WTC11 (cell line): Measurements from ENCODE around the gene FBXO48. TPM values are rescaled to one million over a fixed set of nuclear protein-coding genes. Genes with fewer than 3 reads are reported as not detected.

Source experiments
- ATAC-seq: fragments of 200-7000 bp; cut with Tn5 transposase; 2 replicates; pipeline ENCODE4 v1.10.0; 2021; ENCODE audit warnings: mild to moderate bottlenecking, moderate library complexity
- CTCF ChIA-PET: fragments of 300-600 bp; sonication (Branson Sonifier 250); formaldehyde crosslinking; loops from one replicate; lab custom pipeline; 2021; ENCODE audit warnings: antibody characterized with exemption; lab: Charles Lee
- POLR2A ChIA-PET: fragments of 350-600 bp; sonication (Branson Sonifier 250); formaldehyde crosslinking; loops from one replicate; lab custom pipeline; 2021; ENCODE audit warnings: antibody characterized with exemption; lab: Charles Lee
- DNase-seq: peaks from one replicate; pipeline ENCODE4 v3.0.0; 2021; ENCODE audit warnings: low spot score
- H3K27ac Mint-ChIP-seq: 2 replicates; pipeline ENCODE4 v1.8.0; 2021; ENCODE audit warnings: mixed read lengths
- H3K27me3 Mint-ChIP-seq: 2 replicates; pipeline ENCODE4 v1.8.0; 2021; ENCODE audit warnings: low read depth, mild to moderate bottlenecking, moderate library complexity, mixed read lengths
- H3K36me3 Mint-ChIP-seq: 2 replicates; pipeline ENCODE4 v1.8.0; 2021; ENCODE audit warnings: mixed read lengths
- H3K4me1 Mint-ChIP-seq: 2 replicates; pipeline ENCODE4 v1.8.0; 2022; ENCODE audit warnings: mixed read lengths
- H3K4me3 Mint-ChIP-seq: 2 replicates; pipeline ENCODE4 v1.8.0; 2021; ENCODE audit warnings: mild to moderate bottlenecking, moderate library complexity, mixed read lengths
- H3K9me3 Mint-ChIP-seq: 2 replicates; pipeline ENCODE4 v1.8.0; 2021; ENCODE audit warnings: mixed read lengths
- ATF3 ChIP-seq: sonication (generic); formaldehyde crosslinking; conservative IDR thresholded peaks from 2 replicates; pipeline ENCODE4 v1.8.1; 2022; ENCODE audit warnings: mild to moderate bottlenecking, missing genetic modification reagents
- CBFB ChIP-seq: sonication (generic); formaldehyde crosslinking; IDR thresholded peaks from 2 replicates; pipeline ENCODE4 v1.8.1; 2022; ENCODE audit warnings: mild to moderate bottlenecking, low read depth, missing genetic modification reagents
- ETV6 ChIP-seq: sonication (generic); formaldehyde crosslinking; IDR thresholded peaks from 2 replicates; pipeline ENCODE4 v1.8.1; 2022; ENCODE audit warnings: mild to moderate bottlenecking, missing genetic modification reagents
- FOXP1 ChIP-seq: sonication (generic); formaldehyde crosslinking; IDR thresholded peaks from 2 replicates; pipeline ENCODE4 v1.8.0; 2022; ENCODE audit warnings: missing genetic modification reagents, mild to moderate bottlenecking, moderate library complexity, borderline replicate concordance
- FOXP4 ChIP-seq: sonication (generic); formaldehyde crosslinking; IDR thresholded peaks from 2 replicates; pipeline ENCODE4 v1.8.0; 2022; ENCODE audit warnings: mild to moderate bottlenecking, missing genetic modification reagents
- MAX ChIP-seq: sonication (generic); formaldehyde crosslinking; IDR thresholded peaks from 2 replicates; pipeline ENCODE4 v1.8.0; 2022; ENCODE audit warnings: mild to moderate bottlenecking, missing genetic modification reagents
- NR1H2 ChIP-seq: sonication (generic); formaldehyde crosslinking; IDR thresholded peaks from 2 replicates; pipeline ENCODE4 v1.9.0; 2021; ENCODE audit warnings: mild to moderate bottlenecking, moderate library complexity, missing genetic modification reagents
- NR3C1 ChIP-seq: sonication (generic); formaldehyde crosslinking; conservative IDR thresholded peaks from 2 replicates; pipeline ENCODE4 v1.8.1; 2023; ENCODE audit warnings: low read depth, mild to moderate bottlenecking, missing genetic modification reagents
- OVOL2 ChIP-seq: fragments of 250-450 bp; sonication (Bioruptor Pico); IDR thresholded peaks from 2 replicates; pipeline ENCODE4 v1.9.0; 2021; ENCODE audit warnings: mild to moderate bottlenecking, borderline replicate concordance
- PREB ChIP-seq: sonication (generic); formaldehyde crosslinking; IDR thresholded peaks from 2 replicates; pipeline ENCODE4 v1.8.1; 2022; ENCODE audit warnings: mild to moderate bottlenecking, missing genetic modification reagents, moderate library complexity, borderline replicate concordance
- RELA ChIP-seq: sonication (generic); formaldehyde crosslinking; IDR thresholded peaks from 2 replicates; pipeline ENCODE4 v1.8.1; 2022; ENCODE audit warnings: missing genetic modification reagents, mild to moderate bottlenecking, borderline replicate concordance
- SMAD3 ChIP-seq: sonication (generic); formaldehyde crosslinking; IDR thresholded peaks from 2 replicates; pipeline ENCODE4 v1.8.0; 2022; ENCODE audit warnings: missing genetic modification reagents, mild to moderate bottlenecking, borderline replicate concordance
- SOX15 ChIP-seq: fragments of 250-450 bp; sonication (Bioruptor Pico); IDR thresholded peaks from 2 replicates; pipeline ENCODE4 v1.9.0; 2021; ENCODE audit warnings: mild to moderate bottlenecking
- TP53 ChIP-seq: sonication (generic); formaldehyde crosslinking; IDR thresholded peaks from 2 replicates; pipeline ENCODE4 v1.8.1; 2023; ENCODE audit warnings: mild to moderate bottlenecking, missing genetic modification reagents
- ZMAT4 ChIP-seq: fragments of 250-450 bp; sonication (Bioruptor Pico); IDR thresholded peaks from 2 replicates; pipeline ENCODE4 v1.9.0; 2021; ENCODE audit warnings: mild to moderate bottlenecking
- ZNF671 ChIP-seq: fragments of 250-450 bp; sonication (Bioruptor Pico); IDR thresholded peaks from 2 replicates; pipeline ENCODE4 v1.8.0; 2021; ENCODE audit warnings: mild to moderate bottlenecking
- total RNA-seq: library from RNA; stranded (reverse); gene quantifications from 3 replicates; pipeline ENCODE4 v1.2.3, GENCODE V29; 2021
- TF ChIP-seq, protein P1 (sequence below): sonication (generic); formaldehyde crosslinking; IDR thresholded peaks from 2 replicates; pipeline ENCODE4 v1.8.0; 2022; ENCODE audit warnings: missing genetic modification reagents
- TF ChIP-seq, protein P2 (sequence below): sonication (generic); formaldehyde crosslinking; IDR thresholded peaks from 2 replicates; pipeline ENCODE4 v1.8.0; 2022; ENCODE audit warnings: mild to moderate bottlenecking, missing genetic modification reagents
- TF ChIP-seq, protein P3 (sequence below): sonication (generic); formaldehyde crosslinking; IDR thresholded peaks from 2 replicates; pipeline ENCODE4 v1.8.1; 2022; ENCODE audit warnings: low read depth, mild to moderate bottlenecking, moderate library complexity, missing genetic modification reagents, borderline replicate concordance

The FBXO48 gene
- total RNA-seq, 1 experiment from 2014 or later = 1.3 TPM

DNA sequence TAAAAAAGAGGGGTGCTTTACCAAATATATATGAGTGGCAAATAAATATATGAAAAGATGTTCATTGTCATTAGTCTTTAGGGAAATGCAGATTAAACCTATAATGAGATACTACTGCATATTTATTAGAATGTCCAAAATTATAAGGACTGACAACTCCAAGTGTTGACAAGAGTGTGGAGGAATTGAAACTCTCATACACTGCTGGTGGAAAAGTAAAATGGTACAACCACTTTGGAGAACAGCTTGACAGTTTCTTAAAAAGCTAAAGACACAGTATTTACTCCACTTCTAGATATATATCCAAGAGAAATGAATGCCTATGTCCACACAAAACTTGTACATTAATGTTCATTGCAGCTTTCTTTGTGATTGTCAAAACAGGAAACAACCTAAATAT lies 51.6 kb downstream of the FBXO48 start (continued):
- TF ChIP-seq ZMAT4 (no peak), OVOL2 (CRISPR knock-in tag) (no peak)
- TF ChIP-seq, all 79 proteins: peak for 0

DNA sequence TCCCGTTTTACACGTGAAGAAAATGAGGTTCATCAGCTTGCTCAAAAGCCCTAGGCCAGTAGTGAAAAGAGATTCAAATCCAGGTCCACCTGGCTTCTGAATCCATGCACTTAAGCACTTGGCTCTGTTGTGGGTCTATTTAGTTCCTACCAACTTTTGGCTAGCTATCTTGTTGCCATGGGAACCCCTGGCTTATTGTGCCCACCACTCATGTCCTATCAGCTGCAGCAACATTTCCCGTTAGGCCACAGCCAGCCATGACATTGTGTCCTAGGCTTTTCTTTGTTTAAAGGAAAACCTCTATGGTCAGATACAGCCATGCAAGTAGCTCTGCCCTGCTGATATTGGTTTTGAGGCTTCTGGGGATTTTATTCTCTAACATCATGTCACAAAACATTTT lies 52.2 kb downstream of the FBXO48 start:
- H3K27ac Mint-ChIP-seq = no peak overlapping the region
- H3K27me3 Mint-ChIP-seq = no peaks in the 10 kb centered on the region
- H3K4me3 Mint-ChIP-seq = no peak overlapping the region
- peaks cover 21% of the 10 kb centered on the region for H3K4me1 Mint-ChIP-seq
- CTCF ChIA-PET = interaction anchor here (0.9 kb wide), 1 partner anchor 27 kb away, joined by 5 read pairs; no protein-coding TSS in a partner anchor
- TF ChIP-seq NR1H2 (no peak), ETV6 (CRISPR knock-in tag) (no peak), NR3C1 (CRISPR knock-in tag) (no peak), ATF3 (CRISPR knock-in tag) (no peak), ZNF671 (CRISPR knock-in tag) (no peak), TP53 (CRISPR knock-in tag) (no peak), FOXP1 (no peak), RELA (CRISPR knock-in tag) (no peak), PREB (CRISPR knock-in tag) (no peak), MAX (CRISPR knock-in tag) (no peak), CBFB (CRISPR knock-in tag) (no peak), SMAD3 (CRISPR knock-in tag) (no peak), ZMAT4 (no peak), FOXP4 (CRISPR knock-in tag) (no peak), SOX15 (no peak)
- TF ChIP-seq, protein P1, sequence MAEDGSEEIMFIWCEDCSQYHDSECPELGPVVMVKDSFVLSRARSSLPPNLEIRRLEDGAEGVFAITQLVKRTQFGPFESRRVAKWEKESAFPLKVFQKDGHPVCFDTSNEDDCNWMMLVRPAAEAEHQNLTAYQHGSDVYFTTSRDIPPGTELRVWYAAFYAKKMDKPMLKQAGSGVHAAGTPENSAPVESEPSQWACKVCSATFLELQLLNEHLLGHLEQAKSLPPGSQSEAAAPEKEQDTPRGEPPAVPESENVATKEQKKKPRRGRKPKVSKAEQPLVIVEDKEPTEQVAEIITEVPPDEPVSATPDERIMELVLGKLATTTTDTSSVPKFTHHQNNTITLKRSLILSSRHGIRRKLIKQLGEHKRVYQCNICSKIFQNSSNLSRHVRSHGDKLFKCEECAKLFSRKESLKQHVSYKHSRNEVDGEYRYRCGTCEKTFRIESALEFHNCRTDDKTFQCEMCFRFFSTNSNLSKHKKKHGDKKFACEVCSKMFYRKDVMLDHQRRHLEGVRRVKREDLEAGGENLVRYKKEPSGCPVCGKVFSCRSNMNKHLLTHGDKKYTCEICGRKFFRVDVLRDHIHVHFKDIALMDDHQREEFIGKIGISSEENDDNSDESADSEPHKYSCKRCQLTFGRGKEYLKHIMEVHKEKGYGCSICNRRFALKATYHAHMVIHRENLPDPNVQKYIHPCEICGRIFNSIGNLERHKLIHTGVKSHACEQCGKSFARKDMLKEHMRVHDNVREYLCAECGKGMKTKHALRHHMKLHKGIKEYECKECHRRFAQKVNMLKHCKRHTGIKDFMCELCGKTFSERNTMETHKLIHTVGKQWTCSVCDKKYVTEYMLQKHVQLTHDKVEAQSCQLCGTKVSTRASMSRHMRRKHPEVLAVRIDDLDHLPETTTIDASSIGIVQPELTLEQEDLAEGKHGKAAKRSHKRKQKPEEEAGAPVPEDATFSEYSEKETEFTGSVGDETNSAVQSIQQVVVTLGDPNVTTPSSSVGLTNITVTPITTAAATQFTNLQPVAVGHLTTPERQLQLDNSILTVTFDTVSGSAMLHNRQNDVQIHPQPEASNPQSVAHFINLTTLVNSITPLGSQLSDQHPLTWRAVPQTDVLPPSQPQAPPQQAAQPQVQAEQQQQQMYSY = no peak
- TF ChIP-seq, protein P2, sequence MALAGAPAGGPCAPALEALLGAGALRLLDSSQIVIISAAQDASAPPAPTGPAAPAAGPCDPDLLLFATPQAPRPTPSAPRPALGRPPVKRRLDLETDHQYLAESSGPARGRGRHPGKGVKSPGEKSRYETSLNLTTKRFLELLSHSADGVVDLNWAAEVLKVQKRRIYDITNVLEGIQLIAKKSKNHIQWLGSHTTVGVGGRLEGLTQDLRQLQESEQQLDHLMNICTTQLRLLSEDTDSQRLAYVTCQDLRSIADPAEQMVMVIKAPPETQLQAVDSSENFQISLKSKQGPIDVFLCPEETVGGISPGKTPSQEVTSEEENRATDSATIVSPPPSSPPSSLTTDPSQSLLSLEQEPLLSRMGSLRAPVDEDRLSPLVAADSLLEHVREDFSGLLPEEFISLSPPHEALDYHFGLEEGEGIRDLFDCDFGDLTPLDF (CRISPR knock-in tag) = no peak
- TF ChIP-seq, protein P3, sequence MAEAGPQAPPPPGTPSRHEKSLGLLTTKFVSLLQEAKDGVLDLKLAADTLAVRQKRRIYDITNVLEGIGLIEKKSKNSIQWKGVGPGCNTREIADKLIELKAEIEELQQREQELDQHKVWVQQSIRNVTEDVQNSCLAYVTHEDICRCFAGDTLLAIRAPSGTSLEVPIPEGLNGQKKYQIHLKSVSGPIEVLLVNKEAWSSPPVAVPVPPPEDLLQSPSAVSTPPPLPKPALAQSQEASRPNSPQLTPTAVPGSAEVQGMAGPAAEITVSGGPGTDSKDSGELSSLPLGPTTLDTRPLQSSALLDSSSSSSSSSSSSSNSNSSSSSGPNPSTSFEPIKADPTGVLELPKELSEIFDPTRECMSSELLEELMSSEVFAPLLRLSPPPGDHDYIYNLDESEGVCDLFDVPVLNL (CRISPR knock-in tag) = no peak
- POLR2A ChIA-PET = no interaction called here
- DNase-seq (no peak), ATAC-seq (no peak)
- H3K9me3 Mint-ChIP-seq = no peaks in the 10 kb centered on the region
- no peaks in the 10 kb centered on the region for H3K36me3 Mint-ChIP-seq
